A549 (cell line): ENCODE results near the gene ADAMTS2. TPM values are rescaled to one million over a fixed set of nuclear protein-coding genes. Genes with fewer than 3 reads are reported as not detected.

Experiments
- ATAC-seq, 2 experiments: fragments of 200-7000 bp in 1 of 2; fragments of >200 bp in 1 of 2; cut with Nextera tagmentation in 1 of 2; cut with Tn5 transposase in 1 of 2; 3 replicates each; pipeline versions ENCODE4 v1.8.0 to v1.9.1; 2018 to 2020; ENCODE audit warnings: mild to moderate bottlenecking in 1 of 2, moderate library complexity in 1 of 2
- CTCF ChIA-PET: fragments of 300-600 bp; sonication (Branson Sonifier 250); formaldehyde crosslinking; extraction: SDS; loops from one replicate; lab custom pipeline; 2021; ENCODE audit warnings: antibody characterized with exemption, inconsistent platforms; lab: Yijun Ruan, JAX
- POLR2A ChIA-PET: fragments of 350-600 bp; formaldehyde crosslinking; extraction: SDS; loops from one replicate; lab custom pipeline; 2021; ENCODE audit warnings: antibody characterized with exemption, inconsistent platforms; lab: Yijun Ruan, JAX
- DNase-seq, 2 experiments: peaks; one replicate each; pipeline versions ENCODE4 v3.0.0 to v3.0.0-alpha.2; 2011 to 2016; ENCODE audit warnings: low read depth in 1 of 2, low spot score in 1 of 2
- FAIRE-seq: peaks from 2 replicates; lab custom pipeline; 2011; peaks lifted over from hg19 to GRCh38; lab: Jason Lieb, UNC
- H3K27ac ChIP-seq, 2 experiments: fragments of >200 bp; sonication (Bioruptor Twin); formaldehyde crosslinking; 3 replicates each; pipeline ENCODE4 v1.5.1; 2016 to 2017
- H3K4me1 ChIP-seq: fragments of >200 bp; sonication (Bioruptor Twin); formaldehyde crosslinking; 3 replicates; pipeline ENCODE4 v1.6.1; 2016
- H3K4me2 ChIP-seq: fragments of >200 bp; sonication (Bioruptor Twin); formaldehyde crosslinking; 3 replicates; pipeline ENCODE4 v1.6.1; 2016
- H3K4me3 ChIP-seq: fragments of >200 bp; sonication (Bioruptor Twin); formaldehyde crosslinking; 3 replicates; pipeline ENCODE4 v1.5.1; 2016
- H3K9me3 ChIP-seq: fragments of >200 bp; sonication (Bioruptor Twin); formaldehyde crosslinking; 3 replicates; pipeline ENCODE4 v1.6.1; 2016
- BHLHE40 ChIP-seq: IDR thresholded peaks from 2 replicates; pipeline ENCODE4 v1.6.1; 2012; ENCODE audit warnings: low read depth, low read length, inconsistent platforms
- CBX2 ChIP-seq: fragments of 200-600 bp; sonication (generic); IDR thresholded peaks from 2 replicates; pipeline ENCODE4 v1.6.1; 2016; ENCODE audit warnings: low read depth, mild to moderate bottlenecking, borderline replicate concordance
- CBX8 ChIP-seq: fragments of 200-600 bp; sonication (generic); IDR thresholded peaks from 2 replicates; pipeline ENCODE4 v1.6.1; 2016
- CEBPB ChIP-seq, 2 experiments: fragments of >200 bp in 1 of 2; sonication (Bioruptor Twin) in 1 of 2; formaldehyde crosslinking in 1 of 2; IDR thresholded peaks; 2 replicates each; pipeline ENCODE4 v1.6.1; 2012 to 2016
- CHD2 ChIP-seq: fragments of 150-350 bp; IDR thresholded peaks from 2 replicates; pipeline ENCODE4 v1.6.1; 2014; ENCODE audit warnings: low read length; ENCODE audit not compliant: partially characterized antibody
- EP300 ChIP-seq, 2 experiments: fragments of >200 bp; sonication (Bioruptor Twin); formaldehyde crosslinking; IDR thresholded peaks; 2 replicates in 1 of 2; 3 replicates in 1 of 2; pipeline ENCODE4 v1.6.1; 2016 to 2017
- FOSB ChIP-seq: fragments of 250-450 bp; sonication (Bioruptor Pico); IDR thresholded peaks from 2 replicates; pipeline ENCODE4 v1.5.0; 2020; ENCODE audit warnings: mild to moderate bottlenecking, moderate library complexity
- FOSL2 ChIP-seq, 2 experiments: fragments of 450-650 bp in 1 of 2; fragments of >200 bp in 1 of 2; sonication (Bioruptor Twin) in 1 of 2; formaldehyde crosslinking; IDR thresholded peaks; 2 replicates each; pipeline versions ENCODE4 v1.5.0 to v1.6.1; 2016 to 2020; ENCODE audit warnings: mild to moderate bottlenecking in 1 of 2, moderate library complexity in 1 of 2
- FOXS1 ChIP-seq: fragments of 250-450 bp; sonication (Bioruptor Pico); IDR thresholded peaks from 2 replicates; pipeline ENCODE4 v1.5.0; 2020; ENCODE audit warnings: mild to moderate bottlenecking, moderate library complexity
- HOXA7 ChIP-seq: fragments of 250-450 bp; sonication (Bioruptor Pico); IDR thresholded peaks from 2 replicates; pipeline ENCODE4 v1.5.0; 2020; ENCODE audit warnings: mild to moderate bottlenecking, moderate library complexity
- HOXB5 ChIP-seq: fragments of 250-450 bp; sonication (Bioruptor Pico); IDR thresholded peaks from 2 replicates; pipeline ENCODE4 v1.5.0; 2020; ENCODE audit warnings: mild to moderate bottlenecking, moderate library complexity
- JUN ChIP-seq, 2 experiments: fragments of >200 bp; sonication (Bioruptor Twin); formaldehyde crosslinking; IDR thresholded peaks; 2 replicates in 1 of 2; 3 replicates in 1 of 2; pipeline ENCODE4 v1.6.1; 2016 to 2017
- JUNB ChIP-seq: fragments of >200 bp; sonication (Bioruptor Twin); formaldehyde crosslinking; IDR thresholded peaks from 2 replicates; pipeline ENCODE4 v1.6.1; 2016
- KDM5A ChIP-seq: fragments of 200-600 bp; sonication (generic); IDR thresholded peaks from 2 replicates; pipeline ENCODE4 v1.6.1; 2016; ENCODE audit warnings: antibody characterized with exemption, mild to moderate bottlenecking
- NFE2L2 ChIP-seq: fragments of 150-350 bp; conservative IDR thresholded peaks from 2 replicates; pipeline ENCODE4 v1.6.1; 2014; ENCODE audit warnings: low read length
- PHF8 ChIP-seq: fragments of 200-600 bp; sonication (generic); IDR thresholded peaks from 2 replicates; pipeline ENCODE4 v1.6.1; 2016; ENCODE audit warnings: low read depth, mild to moderate bottlenecking, antibody characterized with exemption, moderate library complexity, borderline replicate concordance
- POLR2A ChIP-seq: IDR thresholded peaks from 2 replicates; pipeline ENCODE4 v1.6.1; 2012; ENCODE audit warnings: mild to moderate bottlenecking, low read length
- RARB ChIP-seq: fragments of 250-450 bp; sonication (Bioruptor Pico); IDR thresholded peaks from 2 replicates; pipeline ENCODE4 v1.8.0; 2021; ENCODE audit warnings: mild to moderate bottlenecking, moderate library complexity
- RCOR1 ChIP-seq: fragments of 150-350 bp; IDR thresholded peaks from 2 replicates; pipeline ENCODE4 v1.6.1; 2014; ENCODE audit warnings: antibody characterized with exemption, low read length, low read depth
- RFX5 ChIP-seq: fragments of 450-650 bp; IDR thresholded peaks from 2 replicates; pipeline ENCODE4 v1.7.1; 2014; ENCODE audit warnings: antibody characterized with exemption, mild to moderate bottlenecking, moderate library complexity
- SREBF2 ChIP-seq: fragments of 450-650 bp; IDR thresholded peaks from 2 replicates; pipeline ENCODE4 v1.6.1; 2014; ENCODE audit warnings: mild to moderate bottlenecking, moderate library complexity
- ZC3H11A ChIP-seq: fragments of 450-650 bp; IDR thresholded peaks from 2 replicates; pipeline ENCODE4 v1.6.1; 2014; ENCODE audit warnings: antibody characterized with exemption, mild to moderate bottlenecking
- ZFP36 ChIP-seq: fragments of 450-650 bp; IDR thresholded peaks from 2 replicates; pipeline ENCODE4 v1.6.1; 2014; ENCODE audit warnings: borderline replicate concordance; ENCODE audit not compliant: partially characterized antibody
- ZSCAN20 ChIP-seq: fragments of 250-450 bp; sonication (Bioruptor Pico); IDR thresholded peaks from 2 replicates; pipeline ENCODE4 v1.8.0; 2022; ENCODE audit warnings: mild to moderate bottlenecking, moderate library complexity
- WGBS: methylation state at CpG from one replicate; pipeline ENCODE4 v1.1.6; 2017; ENCODE audit errors: missing lambda C conversion rate; 5-methylcytosine and 5-hydroxymethylcytosine counted together
- polyA plus RNA-seq, 4 experiments: library from polyadenylated mRNA; depleted of rRNA in 3 of 4; stranded (reverse); fragments of >200 nt; fragmentation: RNase III in 1 of 4; extraction: RNeasy Plus Mini Kit Qiagen cat#74134 plus additional on column Dnase treatment in 1 of 4; gene quantifications; 2 replicates in 3 of 4; 3 replicates in 1 of 4; pipeline ENCODE4 v1.2.3, GENCODE V29; 2011 to 2017
- TF ChIP-seq, protein P1 (sequence below): fragments of 250-450 bp; sonication (Bioruptor Pico); IDR thresholded peaks from 2 replicates; pipeline ENCODE4 v1.5.0; 2020; ENCODE audit warnings: low read depth, mild to moderate bottlenecking, moderate library complexity
- TF ChIP-seq, protein P2 (sequence below): fragments of 150-350 bp; IDR thresholded peaks from 2 replicates; pipeline ENCODE4 v1.6.1; 2014; ENCODE audit warnings: low read depth, mild to moderate bottlenecking, low read length
- TF ChIP-seq, protein P3 (sequence below): fragments of 450-650 bp; IDR thresholded peaks from 2 replicates; pipeline ENCODE4 v1.6.1; 2014; ENCODE audit warnings: antibody characterized with exemption

Gene ADAMTS2
- polyA plus RNA-seq, 2 of the 4 experiments (the other 2 are of a cell fraction): not detected

DNA sequence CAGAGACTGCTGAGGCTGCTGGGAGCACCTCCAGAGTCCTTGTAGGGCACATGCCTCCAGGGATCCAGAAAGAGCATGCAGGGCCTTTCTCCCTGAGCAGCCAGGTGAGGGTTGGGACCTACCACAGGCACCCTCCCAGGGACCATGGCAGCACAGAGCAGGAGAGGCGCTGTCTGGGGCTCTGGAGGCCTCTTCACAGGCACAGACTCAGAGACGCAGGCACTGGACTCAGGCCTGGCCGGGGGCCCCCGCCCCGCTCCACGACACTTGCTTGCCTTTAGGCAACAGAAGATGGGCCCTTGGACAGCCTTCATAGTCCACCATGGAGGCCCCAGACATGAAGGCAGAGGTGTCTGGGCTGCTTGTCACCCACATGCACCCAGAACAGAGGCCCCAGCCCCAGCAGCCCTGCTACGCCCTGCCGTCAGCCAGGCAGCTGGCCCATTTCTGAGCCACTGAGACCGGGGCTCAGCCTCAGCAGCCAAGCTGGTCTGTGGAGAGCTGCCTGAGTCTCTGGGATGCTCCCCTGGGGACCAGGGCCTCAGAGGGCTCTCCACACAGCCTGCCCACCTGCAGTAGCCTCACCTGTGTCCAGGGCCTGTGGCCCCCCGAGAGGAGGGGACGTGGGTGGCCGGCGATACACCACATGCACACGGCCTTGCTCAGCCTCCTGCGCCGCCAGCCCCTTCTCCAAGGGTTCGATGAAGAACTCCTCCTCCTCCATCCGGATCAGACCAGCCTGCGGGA, 72.8 kb downstream of the ADAMTS2 start:
- FAIRE-seq: no peak
- H3K27ac ChIP-seq: no peak overlapping the region
- ATAC-seq: no peak; a peak in 1 of 6 replicates
- TF ChIP-seq EP300 (IDR thresholded peaks at IDR 0.05): no peak
- TF ChIP-seq CBX2: no peak
- TF ChIP-seq BHLHE40: no peak
- no peak for TF ChIP-seq PHF8
- no peak for TF ChIP-seq CEBPB (IDR thresholded peaks at IDR 0.05)
- no peak for TF ChIP-seq FOSB (CRISPR knock-in tag)
- TF ChIP-seq CBX8: no peak
- no peak for TF ChIP-seq HOXA7 (CRISPR knock-in tag)
- TF ChIP-seq JUN (IDR thresholded peaks at IDR 0.05): no peak
- TF ChIP-seq, all 56 proteins: peak for 0
- H3K4me1 ChIP-seq: no peaks in the 10 kb centered on the region
- DNase-seq: no peak
- WGBS: 60% methylated on average over 5 of the region's 19 CpGs
- CTCF ChIA-PET: no interaction called here
- H3K9me3 ChIP-seq: peaks cover 20% of the 10 kb centered on the region; the same call in 2 of the 3 replicates
- POLR2A ChIA-PET: no interaction called here
- H3K4me3 ChIP-seq: no peak overlapping the region
- no peak overlapping the region for H3K4me2 ChIP-seq

DNA sequence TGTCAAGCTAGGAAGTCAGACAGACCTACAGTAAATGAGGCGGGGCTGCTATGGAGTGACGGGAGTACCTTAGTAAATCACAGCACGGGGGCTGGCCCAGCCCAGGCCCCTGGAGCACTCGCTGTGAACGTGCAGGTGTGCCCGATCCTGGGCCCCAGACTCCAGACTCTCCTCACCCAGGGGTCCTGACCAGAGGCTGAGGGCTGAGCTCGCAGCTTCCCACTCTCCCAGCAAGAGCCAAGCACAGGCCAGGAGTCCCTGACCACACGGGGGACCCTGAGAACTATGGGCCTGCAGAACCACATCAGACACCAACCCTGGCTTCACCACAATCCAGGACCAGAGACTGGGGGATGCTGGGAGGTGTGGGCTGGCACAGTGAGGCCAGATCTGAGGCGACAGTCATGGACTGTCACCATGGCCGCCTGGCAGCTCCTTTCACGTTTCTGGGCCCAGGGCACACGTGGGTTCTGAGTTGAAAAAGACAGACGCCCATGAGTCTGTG, 73.4 kb downstream of the ADAMTS2 start:
- POLR2A ChIA-PET: no interaction called here
- CTCF ChIA-PET: no interaction called here
- no peak overlapping the region for H3K4me2 ChIP-seq
- TF ChIP-seq CHD2: no peak
- no peak for TF ChIP-seq KDM5A
- no peak for TF ChIP-seq ZFP36
- TF ChIP-seq RARB (CRISPR knock-in tag): no peak
- TF ChIP-seq CBX2: no peak
- no peak for TF ChIP-seq FOXS1 (CRISPR knock-in tag)
- no peak for TF ChIP-seq ZSCAN20 (CRISPR knock-in tag)
- TF ChIP-seq JUNB: no peak
- no peak for TF ChIP-seq HOXB5 (CRISPR knock-in tag)
- no peak for TF ChIP-seq BHLHE40
- no peak for TF ChIP-seq FOSL2 (IDR thresholded peaks at IDR 0.05)
- no peak for TF ChIP-seq FOSL2 (CRISPR knock-in tag; IDR thresholded peaks at IDR 0.05)
- no peak for TF ChIP-seq RFX5
- TF ChIP-seq, all 56 proteins: peak for 0
- no peak overlapping the region for H3K27ac ChIP-seq
- DNase-seq (no peak), ATAC-seq (no peak), FAIRE-seq (no peak)
- peaks cover 20% of the 10 kb centered on the region; the same call in 2 of the 3 replicates for H3K9me3 ChIP-seq
- H3K4me1 ChIP-seq: no peaks in the 10 kb centered on the region
- WGBS: 36% methylated on average over 8 of the region's 13 CpGs
- H3K4me3 ChIP-seq: no peak overlapping the region

DNA sequence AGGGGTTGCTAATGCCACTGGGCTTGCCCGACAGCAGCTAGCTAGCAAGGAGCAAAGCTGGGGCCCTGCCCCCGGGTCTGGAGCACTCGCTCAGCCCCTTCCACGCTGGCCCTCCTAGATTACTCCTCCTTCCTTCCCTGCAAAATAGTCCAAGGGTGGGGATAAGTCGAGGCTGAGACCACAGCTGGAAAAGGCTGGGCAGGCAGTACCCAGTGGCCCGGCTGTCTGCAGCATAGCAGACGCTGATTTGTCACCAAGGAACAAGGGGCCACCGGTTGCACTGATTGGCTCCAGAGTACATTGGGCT, 73.9 kb downstream of the ADAMTS2 start:
- POLR2A ChIA-PET: no interaction called here
- Histone ChIP-seq H3K9me3 (peaks cover 16% of the 10 kb centered on the region; the same call in 2 of the 3 replicates), H3K4me2 (no peak overlapping the region), H3K4me1 (no peaks in the 10 kb centered on the region), H3K27ac (no peak overlapping the region), H3K4me3 (no peak overlapping the region)
- DNase-seq (no peak), FAIRE-seq (no peak), ATAC-seq (no peak)
- 60% methylated on average over 4 of the region's 8 CpGs for WGBS
- CTCF ChIA-PET: no interaction called here
- no peak for TF ChIP-seq POLR2A

DNA sequence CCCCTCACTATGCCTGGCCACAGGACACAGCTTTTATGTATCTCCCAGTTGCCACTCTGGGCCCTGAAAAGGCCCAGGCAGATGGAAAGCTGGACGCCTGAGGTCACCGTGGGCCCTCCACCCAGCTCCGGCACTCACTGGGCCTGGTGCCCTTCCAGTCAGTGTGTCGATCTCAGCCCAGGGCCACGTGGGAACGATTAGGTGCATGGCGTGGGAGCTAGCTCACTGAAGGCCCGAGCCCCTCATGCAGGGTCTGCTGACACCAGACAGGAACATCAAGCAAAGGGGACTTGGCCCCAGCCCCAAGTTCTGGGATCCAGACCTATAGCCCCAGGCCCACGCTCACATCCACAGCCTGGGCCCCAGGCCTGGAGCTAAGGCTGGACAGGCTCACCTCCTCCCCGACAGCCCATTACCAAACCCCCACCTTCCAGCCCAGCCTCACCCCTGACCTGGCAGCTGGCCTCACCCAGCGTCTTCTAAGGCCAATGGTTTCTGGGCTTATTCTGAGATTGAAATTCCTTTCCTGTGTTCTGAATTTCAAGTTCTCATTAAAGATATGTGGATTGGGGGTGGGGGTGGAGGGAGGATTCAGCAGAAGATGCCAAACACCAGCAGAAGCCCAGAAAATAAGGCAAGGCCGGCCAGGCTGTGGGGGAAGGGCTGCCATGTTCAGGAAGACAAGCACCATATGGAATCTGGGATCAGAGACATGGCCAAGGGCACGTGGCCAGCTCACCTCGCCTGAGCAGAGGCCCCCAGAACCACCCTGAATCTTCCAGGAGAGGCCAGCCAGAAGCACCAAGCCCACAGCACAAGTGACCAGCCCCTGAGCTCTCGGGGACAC, 74.5 kb downstream of the ADAMTS2 start:
- H3K9me3 ChIP-seq: peaks cover 16% of the 10 kb centered on the region; the same call in 2 of the 3 replicates
- H3K4me1 ChIP-seq: no peaks in the 10 kb centered on the region
- ATAC-seq (no peak), FAIRE-seq (no peak), DNase-seq (no peak)
- POLR2A ChIA-PET: no interaction called here
- H3K4me3 ChIP-seq: no peak overlapping the region
- H3K27ac ChIP-seq: no peak overlapping the region
- CTCF ChIA-PET: no interaction called here
- WGBS: 33% methylated on average over 6 of the region's 15 CpGs
- H3K4me2 ChIP-seq: no peak overlapping the region
- TF ChIP-seq CBX2 (no peak), JUN (IDR thresholded peaks at IDR 0.05) (no peak), CEBPB (IDR thresholded peaks at IDR 0.05) (no peak), RARB (CRISPR knock-in tag) (no peak), RCOR1 (no peak), KDM5A (no peak), NFE2L2 (no peak), FOXS1 (CRISPR knock-in tag) (no peak), ZC3H11A (no peak), FOSB (CRISPR knock-in tag) (no peak), POLR2A (no peak), SREBF2 (no peak), HOXB5 (CRISPR knock-in tag) (no peak)
- TF ChIP-seq, protein P1, sequence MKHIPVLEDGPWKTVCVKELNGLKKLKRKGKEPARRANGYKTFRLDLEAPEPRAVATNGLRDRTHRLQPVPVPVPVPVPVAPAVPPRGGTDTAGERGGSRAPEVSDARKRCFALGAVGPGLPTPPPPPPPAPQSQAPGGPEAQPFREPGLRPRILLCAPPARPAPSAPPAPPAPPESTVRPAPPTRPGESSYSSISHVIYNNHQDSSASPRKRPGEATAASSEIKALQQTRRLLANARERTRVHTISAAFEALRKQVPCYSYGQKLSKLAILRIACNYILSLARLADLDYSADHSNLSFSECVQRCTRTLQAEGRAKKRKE (CRISPR knock-in tag): no peak
- TF ChIP-seq, protein P2, sequence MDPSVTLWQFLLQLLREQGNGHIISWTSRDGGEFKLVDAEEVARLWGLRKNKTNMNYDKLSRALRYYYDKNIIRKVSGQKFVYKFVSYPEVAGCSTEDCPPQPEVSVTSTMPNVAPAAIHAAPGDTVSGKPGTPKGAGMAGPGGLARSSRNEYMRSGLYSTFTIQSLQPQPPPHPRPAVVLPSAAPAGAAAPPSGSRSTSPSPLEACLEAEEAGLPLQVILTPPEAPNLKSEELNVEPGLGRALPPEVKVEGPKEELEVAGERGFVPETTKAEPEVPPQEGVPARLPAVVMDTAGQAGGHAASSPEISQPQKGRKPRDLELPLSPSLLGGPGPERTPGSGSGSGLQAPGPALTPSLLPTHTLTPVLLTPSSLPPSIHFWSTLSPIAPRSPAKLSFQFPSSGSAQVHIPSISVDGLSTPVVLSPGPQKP: no peak
- TF ChIP-seq, protein P3, sequence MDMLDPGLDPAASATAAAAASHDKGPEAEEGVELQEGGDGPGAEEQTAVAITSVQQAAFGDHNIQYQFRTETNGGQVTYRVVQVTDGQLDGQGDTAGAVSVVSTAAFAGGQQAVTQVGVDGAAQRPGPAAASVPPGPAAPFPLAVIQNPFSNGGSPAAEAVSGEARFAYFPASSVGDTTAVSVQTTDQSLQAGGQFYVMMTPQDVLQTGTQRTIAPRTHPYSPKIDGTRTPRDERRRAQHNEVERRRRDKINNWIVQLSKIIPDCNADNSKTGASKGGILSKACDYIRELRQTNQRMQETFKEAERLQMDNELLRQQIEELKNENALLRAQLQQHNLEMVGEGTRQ: no peak
